Transverse colon (tissue), 3 donors: Measurements from ENCODE around the gene ASB15.

ENCODE experiments used
- EP300 ChIP-seq: sonication (generic); formaldehyde crosslinking; IDR thresholded peaks from one replicate; pipeline ENCODE4 v1.6.1; 2017; ENCODE audit warnings: antibody characterized with exemption, low read depth
- POLR2A ChIP-seq: fragments of 450-650 bp; IDR thresholded peaks from one replicate; pipeline ENCODE4 v1.6.1; 2016; ENCODE audit warnings: antibody characterized with exemption, mild to moderate bottlenecking, moderate library complexity
- TF ChIP-seq, protein P1 (sequence below), 5 experiments: fragments of 200-600 bp in 3 of 5; fragments of 450-650 bp in 2 of 5; sonication (generic) in 3 of 5; IDR thresholded peaks; 1 replicate in 2 of 5; 2 replicates in 3 of 5; pipeline ENCODE4 v1.5.1; 2016 to 2017; ENCODE audit warnings: antibody characterized with exemption in 5 of 5, inconsistent platforms in 3 of 5, mild to moderate bottlenecking in 2 of 5, moderate library complexity in 1 of 5

DNA sequence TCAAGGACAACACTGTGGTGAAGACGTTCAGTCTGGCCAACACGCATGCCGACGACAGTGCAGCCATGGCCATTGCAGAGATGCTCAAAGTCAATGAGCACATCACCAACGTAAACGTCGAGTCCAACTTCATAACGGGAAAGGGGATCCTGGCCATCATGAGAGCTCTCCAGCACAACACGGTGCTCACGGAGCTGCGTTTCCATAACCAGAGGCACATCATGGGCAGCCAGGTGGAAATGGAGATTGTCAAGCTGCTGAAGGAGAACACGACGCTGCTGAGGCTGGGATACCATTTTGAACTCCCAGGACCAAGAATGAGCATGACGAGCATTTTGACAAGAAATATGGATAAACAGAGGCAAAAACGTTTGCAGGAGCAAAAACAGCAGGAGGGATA lies 60.7 kb downstream of the ASB15 start:
- TF ChIP-seq, protein P1, sequence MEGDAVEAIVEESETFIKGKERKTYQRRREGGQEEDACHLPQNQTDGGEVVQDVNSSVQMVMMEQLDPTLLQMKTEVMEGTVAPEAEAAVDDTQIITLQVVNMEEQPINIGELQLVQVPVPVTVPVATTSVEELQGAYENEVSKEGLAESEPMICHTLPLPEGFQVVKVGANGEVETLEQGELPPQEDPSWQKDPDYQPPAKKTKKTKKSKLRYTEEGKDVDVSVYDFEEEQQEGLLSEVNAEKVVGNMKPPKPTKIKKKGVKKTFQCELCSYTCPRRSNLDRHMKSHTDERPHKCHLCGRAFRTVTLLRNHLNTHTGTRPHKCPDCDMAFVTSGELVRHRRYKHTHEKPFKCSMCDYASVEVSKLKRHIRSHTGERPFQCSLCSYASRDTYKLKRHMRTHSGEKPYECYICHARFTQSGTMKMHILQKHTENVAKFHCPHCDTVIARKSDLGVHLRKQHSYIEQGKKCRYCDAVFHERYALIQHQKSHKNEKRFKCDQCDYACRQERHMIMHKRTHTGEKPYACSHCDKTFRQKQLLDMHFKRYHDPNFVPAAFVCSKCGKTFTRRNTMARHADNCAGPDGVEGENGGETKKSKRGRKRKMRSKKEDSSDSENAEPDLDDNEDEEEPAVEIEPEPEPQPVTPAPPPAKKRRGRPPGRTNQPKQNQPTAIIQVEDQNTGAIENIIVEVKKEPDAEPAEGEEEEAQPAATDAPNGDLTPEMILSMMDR (IDR thresholded peaks at IDR 0.05): no peak
- no peak for TF ChIP-seq POLR2A
- no peak for TF ChIP-seq EP300
